ENCODE data around the gene EFHC1. TPM values are rescaled to one million over a fixed set of nuclear protein-coding genes. Genes with fewer than 3 reads are reported as not detected.
A peak's percentile ranks its signal among the peaks of the same experiment; 100 is the strongest.

EFHC1 gene
- total RNA-seq, 2 donors from 2014 or later, result 4.0 to 5.5 TPM

DNA sequence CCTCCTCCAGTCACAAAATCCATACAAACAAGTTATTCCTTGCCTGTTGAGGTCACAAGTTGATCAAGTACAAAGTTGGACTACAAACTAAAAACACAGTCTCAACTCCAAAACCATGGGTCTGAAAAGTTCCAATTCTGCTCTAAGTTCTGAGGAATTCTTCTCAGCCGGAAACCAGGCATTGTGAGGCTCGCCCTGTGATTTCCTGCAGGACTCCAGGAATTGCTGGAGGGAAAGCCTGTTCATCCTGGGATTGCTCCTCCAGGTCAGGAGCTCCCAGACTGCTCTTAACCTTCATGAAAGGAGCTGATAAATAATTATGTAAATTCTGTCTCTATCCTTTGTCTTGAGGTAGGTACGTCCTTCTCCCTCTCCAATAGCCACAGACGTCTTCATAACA lies 148.2 kb downstream of the EFHC1 start:
- no peaks in the 10 kb centered on the region for H3K9me3 Mint-ChIP-seq

GRCh38 chr6:52570291-52570700 lies 150.2 kb downstream of the EFHC1 start:
- Mint-ChIP-seq H3K4me1 (ENCODE audit: low read depth in 2 of 2) (peaks cover 35 to 36% of the 10 kb centered on the region in 2 donors), H3K27ac (no peak overlapping the region), H3K9me3 (no peaks in the 10 kb centered on the region), H3K27me3 (no peaks in the 10 kb centered on the region), H3K4me3 (no peak overlapping the region), H3K36me3 (no peaks in the 10 kb centered on the region)
- ATAC-seq (no peak), DNase-seq (ENCODE audit: low spot score) (no peak)

More for the DNA sequence above, 148.2 kb downstream of the EFHC1 start:
- Mint-ChIP-seq H3K36me3 (no peaks in the 10 kb centered on the region), H3K27me3 (no peaks in the 10 kb centered on the region), H3K4me3 (no peak overlapping the region), H3K4me1 (ENCODE audit: low read depth in 2 of 2) (peaks cover 31% of the 10 kb centered on the region in 2 donors), H3K27ac (peak overlapping the region in 1 of 2 donors; percentile 16)
- ATAC-seq, result no peak
- no peak for DNase-seq (ENCODE audit: low spot score)

DNA sequence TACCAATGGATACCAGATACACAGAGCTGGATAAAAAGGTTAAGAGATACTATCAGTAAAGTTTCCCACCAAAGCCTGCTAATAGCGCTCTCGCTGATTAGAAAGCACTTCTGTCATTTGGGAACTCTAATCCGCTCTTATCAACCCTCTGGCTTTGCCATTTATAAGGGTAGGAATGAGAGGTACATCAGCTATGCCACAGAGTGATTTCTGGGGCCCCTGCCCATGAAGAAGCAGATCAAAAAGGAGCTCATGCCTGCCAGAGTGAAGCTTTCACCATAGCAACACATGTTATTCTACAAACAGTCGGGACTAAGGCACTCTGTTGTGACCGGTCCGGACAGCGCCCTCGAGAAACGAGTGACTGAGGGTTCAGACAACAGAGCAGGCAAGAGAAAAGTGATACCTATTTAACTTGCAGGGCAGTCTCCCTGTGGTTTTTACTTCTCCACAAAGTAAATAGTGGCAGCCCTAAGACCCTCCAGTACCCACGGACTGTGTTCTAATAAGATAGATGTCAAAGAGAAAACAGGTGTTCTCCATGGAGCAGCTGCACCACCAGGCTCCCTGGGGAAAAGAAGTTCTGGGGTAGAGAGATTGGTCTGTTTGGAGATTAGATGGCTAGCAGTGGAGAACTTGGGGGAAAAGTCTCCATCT lies 151.1 kb downstream of the EFHC1 start:
- Mint-ChIP-seq H3K4me3 (no peak overlapping the region), H3K9me3 (no peaks in the 10 kb centered on the region), H3K36me3 (no peaks in the 10 kb centered on the region), H3K4me1 (ENCODE audit: low read depth in 2 of 2) (peaks cover 41% of the 10 kb centered on the region in 2 donors), H3K27ac (no peak overlapping the region), H3K27me3 (no peaks in the 10 kb centered on the region)
- ATAC-seq, result no peak
- DNase-seq (ENCODE audit: low spot score), result no peak

GRCh38 chr6:52572536-52572935 lies 152.4 kb downstream of the EFHC1 start:
- H3K36me3 Mint-ChIP-seq, result no peaks in the 10 kb centered on the region
- DNase-seq (ENCODE audit: low spot score) (no peak), ATAC-seq (no peak)
- H3K9me3 Mint-ChIP-seq, result no peaks in the 10 kb centered on the region
- no peak overlapping the region for H3K4me3 Mint-ChIP-seq
- H3K27ac Mint-ChIP-seq, result no peak overlapping the region
- H3K27me3 Mint-ChIP-seq, result no peaks in the 10 kb centered on the region
- peaks cover 34 to 36% of the 10 kb centered on the region in 2 donors for H3K4me1 Mint-ChIP-seq (ENCODE audit: low read depth in 2 of 2)

- no peaks in the 10 kb centered on the region for H3K27me3 Mint-ChIP-seq
- H3K4me3 Mint-ChIP-seq, result peak overlapping the region; percentile 7
- H3K36me3 Mint-ChIP-seq, result no peaks in the 10 kb centered on the region
- H3K9me3 Mint-ChIP-seq, result no peaks in the 10 kb centered on the region
- no peak overlapping the region for H3K27ac Mint-ChIP-seq
- ATAC-seq (no peak), DNase-seq (ENCODE audit: low spot score) (no peak)
- H3K4me1 Mint-ChIP-seq (ENCODE audit: low read depth in 2 of 2), result peaks cover 29 to 37% of the 10 kb centered on the region in 2 donors
Observed at GRCh38 chr6:52573295-52573694, 153.2 kb downstream of the EFHC1 start.

Other genes starting within 250 kb of the EFHC1 start
- under 1 TPM in 1 of 2 donors, not detected in 1; 0.22 TPM for gene IL17A, start 234.0 kb upstream of the EFHC1 start, total RNA-seq
- 100 to 1,000 TPM in 1 of 2 donors, 10 to 100 TPM in 1; 56.3 to 241 TPM for gene IL17F, start 175.8 kb upstream of the EFHC1 start, total RNA-seq
- 100 to 1,000 TPM; 108 to 277 TPM for gene MCM3, start 135.6 kb upstream of the EFHC1 start, total RNA-seq
- gene PAQR8, start 58.2 kb upstream of the EFHC1 start, total RNA-seq, result 1 to 10 TPM; 4.1 to 4.4 TPM
- 1 to 10 TPM; 2.5 to 9.0 TPM for gene TRAM2, start 156.7 kb downstream of the EFHC1 start, total RNA-seq

Measured in natural killer cell treated with Interleukin-12 subunit alpha and Interleukin-12 subunit beta and Interleukin-15 and Interleukin-18, amount 100 ng/mL, for 72 hours (primary cell).